ENCODE measurements around the gene VWF.

The VWF gene

GRCh38 chr12:6076346-6076745 lies 48.1 kb downstream of the VWF start:
- FAIRE-seq: no peak

- no peak for FAIRE-seq
These were observed 49.4 kb downstream of the VWF start for GRCh38 chr12:6074979-6075585.

GRCh38 chr12:6074427-6074826 lies 50.0 kb downstream of the VWF start:
- FAIRE-seq: no peak

GRCh38 chr12:6073426-6073825 lies 51.0 kb downstream of the VWF start:
- FAIRE-seq: no peak

GRCh38 chr12:6072302-6072752 lies 52.1 kb downstream of the VWF start:
- FAIRE-seq: no peak

- no peak for FAIRE-seq
These were observed 52.9 kb downstream of the VWF start for GRCh38 chr12:6071589-6071988.

GRCh38 chr12:6070472-6071257 lies 53.8 kb downstream of the VWF start:
- no peak for FAIRE-seq

GRCh38 chr12:6069437-6070093 lies 54.9 kb downstream of the VWF start:
- no peak for FAIRE-seq

- FAIRE-seq: no peak
These were observed 56.2 kb downstream of the VWF start for GRCh38 chr12:6068227-6068626.

GRCh38 chr12:6067152-6067916 lies 57.1 kb downstream of the VWF start:
- FAIRE-seq: no peak

GRCh38 chr12:6066651-6067050 lies 57.8 kb downstream of the VWF start:
- no peak for FAIRE-seq

- FAIRE-seq: no peak
These were observed 58.6 kb downstream of the VWF start for GRCh38 chr12:6065863-6066199.

GRCh38 chr12:6065131-6065862 lies 59.2 kb downstream of the VWF start:
- no peak for FAIRE-seq

- FAIRE-seq: no peak
These were observed 61.4 kb downstream of the VWF start for GRCh38 chr12:6062757-6063735.

- FAIRE-seq: no peak
These were observed 62.1 kb downstream of the VWF start for GRCh38 chr12:6062395-6062756.

- no peak for FAIRE-seq
These were observed 62.8 kb downstream of the VWF start for GRCh38 chr12:6061660-6062059.

- FAIRE-seq: no peak
These were observed 64.5 kb downstream of the VWF start for GRCh38 chr12:6059860-6060565.

GRCh38 chr12:6059221-6059620 lies 65.2 kb downstream of the VWF start:
- FAIRE-seq: no peak

GRCh38 chr12:6058481-6059161 lies 65.8 kb downstream of the VWF start:
- FAIRE-seq: no peak

- no peak for FAIRE-seq
These were observed 66.8 kb downstream of the VWF start for GRCh38 chr12:6057700-6058099.

Measured in islet of Langerhans (tissue), 1 donor.